HL-60 (cell line): ENCODE results near the gene HCN4.

Experiments
- CTCF ChIP-seq: IDR thresholded peaks from one replicate; pipeline ENCODE4 v1.5.1; 2011; ENCODE audit warnings: low read length, control low read depth, inconsistent platforms; ENCODE audit not compliant: insufficient read depth
- POLR2AphosphoS5 ChIP-seq: IDR thresholded peaks from 2 replicates; pipeline ENCODE4 v1.6.1; 2012; ENCODE audit warnings: low read depth
- REST ChIP-seq: IDR thresholded peaks from 2 replicates; pipeline ENCODE4 v1.6.1; 2012; ENCODE audit warnings: low read depth; ENCODE audit not compliant: insufficient replicate concordance

GRCh38 chr15:73338058-73338457, 30.7 kb downstream of the HCN4 start:
- no peak for TF ChIP-seq CTCF
- no peak for TF ChIP-seq POLR2AphosphoS5
- TF ChIP-seq REST = no peak
